ENCODE data around the gene PRMT1. TPM values are rescaled to one million over a fixed set of nuclear protein-coding genes. Genes with fewer than 3 reads are reported as not detected.

Gene PRMT1
- polyA plus RNA-seq, 3 donors = 60.1 to 94.4 (median 74.3) TPM

DNA sequence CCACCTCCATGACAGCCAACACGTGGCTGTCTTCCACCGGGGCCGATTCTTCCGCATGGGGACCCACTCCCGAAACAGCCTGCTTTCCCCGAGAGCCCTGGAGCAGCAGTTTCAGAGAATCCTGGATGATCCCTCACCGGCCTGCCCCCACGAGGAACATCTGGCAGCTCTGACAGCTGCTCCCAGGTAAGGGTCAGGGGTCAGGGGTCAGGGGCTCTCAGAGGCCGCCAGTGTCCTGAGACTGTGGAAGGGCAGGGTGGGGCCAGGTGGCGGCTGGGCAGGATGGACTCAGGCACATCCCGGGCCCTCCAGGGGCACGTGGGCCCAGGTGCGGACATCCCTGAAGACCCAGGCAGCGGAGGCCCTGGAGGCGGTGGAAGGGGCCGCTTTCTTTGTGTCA is 28.8 kb downstream of the PRMT1 start:
- Histone ChIP-seq H3K9ac (ENCODE audit: insufficient read depth, low read length, poor library complexity, severe bottlenecking) (no peak overlapping the region), H3K79me2 (ENCODE audit: insufficient read depth, low read length) (no peaks in the 10 kb centered on the region), H4K20me1 (ENCODE audit: insufficient read depth, low read length) (no peaks in the 10 kb centered on the region), H3K9me3 (replicated peaks in 1 of 2; ENCODE audit: control insufficient read depth in 1 of 2, insufficient read depth in 1 of 2, low read length in 2 of 2) (no peaks in the 10 kb centered on the region), H3K4me3 (replicated peaks in 1 of 3; ENCODE audit: low read depth in 2 of 3, low read length in 3 of 3) (no peak overlapping the region), H3K27ac (ENCODE audit: low read depth in 1 of 2, low read length in 2 of 2) (no peak overlapping the region), H2AFZ (ENCODE audit: insufficient read depth, low read depth, low read length, poor library complexity, severe bottlenecking) (no peak overlapping the region), H3K4me2 (replicated peaks; ENCODE audit: extremely low read depth, low read length, poor library complexity, severe bottlenecking) (no peak overlapping the region), H3K36me3 (replicated peaks in 1 of 2; ENCODE audit: control insufficient read depth in 1 of 2, insufficient read depth in 2 of 2, low read length in 2 of 2) (no peaks in the 10 kb centered on the region), H3K4me1 (ENCODE audit: control insufficient read depth in 1 of 2, insufficient read depth in 2 of 2, low read length in 2 of 2) (no peaks in the 10 kb centered on the region), H3K27me3 (ENCODE audit: control insufficient read depth in 2 of 2, insufficient read depth in 2 of 2, low read length in 2 of 2) (no peaks in the 10 kb centered on the region)
- TF ChIP-seq, protein P1, sequence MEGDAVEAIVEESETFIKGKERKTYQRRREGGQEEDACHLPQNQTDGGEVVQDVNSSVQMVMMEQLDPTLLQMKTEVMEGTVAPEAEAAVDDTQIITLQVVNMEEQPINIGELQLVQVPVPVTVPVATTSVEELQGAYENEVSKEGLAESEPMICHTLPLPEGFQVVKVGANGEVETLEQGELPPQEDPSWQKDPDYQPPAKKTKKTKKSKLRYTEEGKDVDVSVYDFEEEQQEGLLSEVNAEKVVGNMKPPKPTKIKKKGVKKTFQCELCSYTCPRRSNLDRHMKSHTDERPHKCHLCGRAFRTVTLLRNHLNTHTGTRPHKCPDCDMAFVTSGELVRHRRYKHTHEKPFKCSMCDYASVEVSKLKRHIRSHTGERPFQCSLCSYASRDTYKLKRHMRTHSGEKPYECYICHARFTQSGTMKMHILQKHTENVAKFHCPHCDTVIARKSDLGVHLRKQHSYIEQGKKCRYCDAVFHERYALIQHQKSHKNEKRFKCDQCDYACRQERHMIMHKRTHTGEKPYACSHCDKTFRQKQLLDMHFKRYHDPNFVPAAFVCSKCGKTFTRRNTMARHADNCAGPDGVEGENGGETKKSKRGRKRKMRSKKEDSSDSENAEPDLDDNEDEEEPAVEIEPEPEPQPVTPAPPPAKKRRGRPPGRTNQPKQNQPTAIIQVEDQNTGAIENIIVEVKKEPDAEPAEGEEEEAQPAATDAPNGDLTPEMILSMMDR (IDR thresholded peaks at IDR 0.05) = no peak
- H3K4me1 Mint-ChIP-seq = peaks cover 2% of the 10 kb centered on the region
- DNase-seq = no peak
- intact Hi-C loops (cut with micrococcal nuclease) = no loop called here
- 96% methylated on average over 14 of the region's 16 CpGs for WGBS (ENCODE audit: insufficient coverage)
- no peak overlapping the region for H3K4me3 Mint-ChIP-seq
- peaks cover 0 to 2% (median 0%) of the 10 kb centered on the region in 7 donors for H3K9me3 Mint-ChIP-seq
- H3K27me3 Mint-ChIP-seq (ENCODE audit: low read depth in 3 of 3) = peaks cover 6 to 18% (median 12%) of the 10 kb centered on the region in 3 donors
- peak overlapping the region in 1 of 7 donors; percentile 42 for H3K27ac Mint-ChIP-seq
- H3K36me3 Mint-ChIP-seq = no peaks in the 10 kb centered on the region

DNA sequence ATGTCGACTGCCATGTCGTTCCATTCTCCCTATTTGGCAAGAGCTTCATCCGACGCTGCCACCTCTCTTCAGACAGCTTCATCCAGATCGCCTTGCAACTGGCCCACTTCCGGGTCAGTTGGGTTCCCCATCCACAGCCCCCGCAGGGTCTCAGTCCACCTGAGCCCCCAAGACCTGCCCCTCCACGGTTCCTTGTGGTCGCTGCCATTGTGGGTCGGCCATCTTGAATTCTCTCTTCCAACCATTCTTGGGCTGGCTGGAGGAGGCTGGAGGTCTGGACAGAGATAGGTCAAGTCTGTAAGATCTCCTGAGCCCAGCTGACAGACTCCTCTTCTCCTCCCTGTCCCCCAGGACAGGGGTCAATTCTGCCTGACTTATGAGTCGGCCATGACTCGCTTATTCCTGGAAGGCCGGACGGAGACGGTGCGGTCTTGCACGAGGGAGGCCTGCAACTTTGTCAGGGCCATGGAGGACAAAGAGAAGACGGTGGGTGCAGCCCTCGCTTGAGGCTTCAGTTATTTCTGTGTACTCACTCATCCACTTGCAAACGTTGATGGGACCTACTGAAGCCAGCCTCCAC is 33.4 kb downstream of the PRMT1 start:
- no peaks in the 10 kb centered on the region for H3K36me3 ChIP-seq (replicated peaks in 1 of 2; ENCODE audit: control insufficient read depth in 1 of 2, insufficient read depth in 2 of 2, low read length in 2 of 2)
- no peak overlapping the region for H3K4me2 ChIP-seq (replicated peaks; ENCODE audit: extremely low read depth, low read length, poor library complexity, severe bottlenecking)
- no peak overlapping the region for H3K27ac ChIP-seq (ENCODE audit: low read depth in 1 of 2, low read length in 2 of 2)
- no peak overlapping the region for H3K9ac ChIP-seq (ENCODE audit: insufficient read depth, low read length, poor library complexity, severe bottlenecking)
- Mint-ChIP-seq H3K4me1 (peaks cover 5% of the 10 kb centered on the region), H3K9me3 (peaks cover 0 to 5% (median 2%) of the 10 kb centered on the region in 7 donors), H3K36me3 (no peaks in the 10 kb centered on the region), H3K4me3 (no peak overlapping the region), H3K27ac (no peak overlapping the region), H3K27me3 (ENCODE audit: low read depth in 3 of 3) (peaks cover 0 to 11% (median 7%) of the 10 kb centered on the region in 3 donors)
- no peaks in the 10 kb centered on the region for H3K79me2 ChIP-seq (ENCODE audit: insufficient read depth, low read length)
- TF ChIP-seq, protein P1 (IDR thresholded peaks at IDR 0.05) = no peak
- intact Hi-C loops (cut with micrococcal nuclease) = no loop called here
- DNase-seq = no peak
- 93% methylated on average over 16 of the region's 20 CpGs for WGBS (ENCODE audit: insufficient coverage)
- no peaks in the 10 kb centered on the region for H3K9me3 ChIP-seq (replicated peaks in 1 of 2; ENCODE audit: control insufficient read depth in 1 of 2, insufficient read depth in 1 of 2, low read length in 2 of 2)
- no peak overlapping the region for H2AFZ ChIP-seq (ENCODE audit: insufficient read depth, low read depth, low read length, poor library complexity, severe bottlenecking)
- H4K20me1 ChIP-seq (ENCODE audit: insufficient read depth, low read length) = no peaks in the 10 kb centered on the region
- H3K4me3 ChIP-seq (replicated peaks in 1 of 3; ENCODE audit: low read depth in 2 of 3, low read length in 3 of 3) = no peak overlapping the region
- H3K4me1 ChIP-seq (ENCODE audit: control insufficient read depth in 1 of 2, insufficient read depth in 2 of 2, low read length in 2 of 2) = no peaks in the 10 kb centered on the region
- no peaks in the 10 kb centered on the region for H3K27me3 ChIP-seq (ENCODE audit: control insufficient read depth in 2 of 2, insufficient read depth in 2 of 2, low read length in 2 of 2)
